Measurements from ENCODE around the gene SECTM1. TPM values are rescaled to one million over a fixed set of nuclear protein-coding genes. Genes with fewer than 3 reads are reported as not detected.
A peak's percentile ranks its signal among the peaks of the same experiment; 100 is the strongest.

Gene SECTM1
- total and polyA plus RNA-seq, 9 of the 15 experiments (the other 6 are each of a cell fraction or from before 2014, with no cell fraction given), result 0.11 to 0.46 (median 0.18) TPM; not detected in 6

GRCh38 chr17:82345151-82345976 lies 11.8 kb upstream of the SECTM1 start (continued):
- TF ChIP-seq ZNF311 (CRISPR knock-in tag; IDR thresholded peaks at IDR 0.05), result peak; percentile 64; the same call in 1 of the 2 replicates
- peak; percentile 26 for TF ChIP-seq E2F8 (IDR thresholded peaks at IDR 0.05; ENCODE audit: low read depth, partially characterized antibody)
- peak; percentile 97 for TF ChIP-seq MYNN (IDR thresholded peaks at IDR 0.05)
- TF ChIP-seq MYNN (CRISPR knock-in tag; IDR thresholded peaks at IDR 0.05), result no peak
- peak; percentile 94 for TF ChIP-seq BCOR (IDR thresholded peaks at IDR 0.05)
- TF ChIP-seq FOXA3 (CRISPR knock-in tag; conservative IDR thresholded peaks at IDR 0.05 in 1 of 2, IDR thresholded peaks at IDR 0.05 in 1 of 2), result no peak
- TF ChIP-seq STAG1 (CRISPR knock-in tag; IDR thresholded peaks at IDR 0.05; ENCODE audit: borderline replicate concordance), result no peak
- peak; percentile 82 for TF ChIP-seq MEF2D (tag; conservative IDR thresholded peaks at IDR 0.05; ENCODE audit: low read depth)
- peak; percentile 97 for TF ChIP-seq MYC (IDR thresholded peaks at IDR 0.05; ENCODE audit: low read depth, low read length)
- TF ChIP-seq MYC (CRISPR knock-in tag; IDR thresholded peaks at IDR 0.05; ENCODE audit: borderline replicate concordance, low read depth), result peak; percentile 94
- TF ChIP-seq CHD4 (IDR thresholded peaks at IDR 0.05; ENCODE audit: insufficient read depth, insufficient replicate concordance, low read depth, low read length, poor library complexity, severe bottlenecking), result no peak
- TF ChIP-seq ZNF699 (CRISPR knock-in tag; IDR thresholded peaks at IDR 0.05; ENCODE audit: insufficient replicate concordance), result peak; percentile 7
- TF ChIP-seq MLLT1 (IDR thresholded peaks at IDR 0.05), result peak in 1 of 2 experiments; percentile 22; a peak in 1 of 4 replicates
- no peak for TF ChIP-seq SP2 (IDR thresholded peaks at IDR 0.05; ENCODE audit: extremely low read depth, low read depth, low read length, poor library complexity, severe bottlenecking)
- peak in 1 of 2 experiments; percentile 51; a peak in 1 of 4 replicates for TF ChIP-seq SIN3A (IDR thresholded peaks at IDR 0.05; ENCODE audit: borderline replicate concordance in 2 of 2, control insufficient read depth in 1 of 2, low read depth in 2 of 2, low read length in 2 of 2)
